H9 (cell line): ENCODE data around the gene PVALB. TPM values are rescaled to one million over a fixed set of nuclear protein-coding genes. Genes with fewer than 3 reads are reported as not detected.
A peak's percentile ranks its signal among the peaks of the same experiment; 100 is the strongest.

Experiments
- DNase-seq: peaks from one replicate; pipeline ENCODE4 v3.0.0-alpha.2; 2017
- H2AFZ ChIP-seq: one replicate; pipeline ENCODE4 v1.6.1; 2013; ENCODE audit warnings: mild to moderate bottlenecking, low read length, control low read depth, moderate library complexity
- H2AK5ac ChIP-seq: 2 replicates; pipeline ENCODE4 v1.6.1; 2013; ENCODE audit warnings: low read length, control low read depth, mixed read lengths; ENCODE audit not compliant: insufficient read length
- H2BK120ac ChIP-seq: one replicate; pipeline ENCODE4 v1.6.1; 2013; ENCODE audit warnings: low read depth, mild to moderate bottlenecking, low read length, control low read depth, inconsistent platforms; ENCODE audit not compliant: poor library complexity, severe bottlenecking
- H2BK12ac ChIP-seq: 2 replicates; pipeline ENCODE4 v1.6.1; 2013; ENCODE audit warnings: low read length, control low read depth, mixed read lengths, low read depth; ENCODE audit not compliant: insufficient read length
- H2BK15ac ChIP-seq: 2 replicates; pipeline ENCODE4 v1.6.1; 2013; ENCODE audit warnings: low read depth, low read length, control low read depth
- H2BK20ac ChIP-seq: one replicate; pipeline ENCODE4 v1.6.1; 2013; ENCODE audit warnings: low read depth, mild to moderate bottlenecking, low read length, control low read depth, inconsistent platforms; ENCODE audit not compliant: poor library complexity, severe bottlenecking
- H2BK5ac ChIP-seq: 2 replicates; pipeline ENCODE4 v1.6.1; 2013; ENCODE audit warnings: low read length, control low read depth, mixed read lengths; ENCODE audit not compliant: insufficient read length
- H3K14ac ChIP-seq: 2 replicates; pipeline ENCODE4 v1.6.1; 2013; ENCODE audit warnings: low read length, control low read depth; ENCODE audit not compliant: insufficient read depth
- H3K18ac ChIP-seq: 2 replicates; pipeline ENCODE4 v1.6.1; 2013; ENCODE audit warnings: low read depth, mild to moderate bottlenecking, mixed read lengths, low read length, control low read depth; ENCODE audit not compliant: insufficient read length
- H3K23ac ChIP-seq: 2 replicates; pipeline ENCODE4 v1.6.1; 2013; ENCODE audit warnings: low read length, control low read depth, mixed read lengths, low read depth; ENCODE audit not compliant: insufficient read length
- H3K23me2 ChIP-seq: 2 replicates; pipeline ENCODE4 v1.6.1; 2013; ENCODE audit warnings: low read depth, mild to moderate bottlenecking, mixed read lengths, low read length, control low read depth; ENCODE audit not compliant: insufficient read length, poor library complexity, severe bottlenecking
- H3K27ac ChIP-seq: 2 replicates; pipeline ENCODE4 v1.5.1; 2013; ENCODE audit warnings: low read length, control low read depth, mixed read lengths, low read depth; ENCODE audit not compliant: insufficient read length
- H3K27me3 ChIP-seq: 2 replicates; pipeline ENCODE4 v1.6.1; 2013; ENCODE audit warnings: low read length, control low read depth, inconsistent platforms; ENCODE audit not compliant: insufficient read depth
- H3K4ac ChIP-seq: 2 replicates; pipeline ENCODE4 v1.6.1; 2013; ENCODE audit warnings: low read depth, mild to moderate bottlenecking, control low read depth, inconsistent platforms, low read length, moderate library complexity
- H3K4me1 ChIP-seq: 2 replicates; pipeline ENCODE4 v1.6.1; 2013; ENCODE audit warnings: low read length, control low read depth, inconsistent platforms; ENCODE audit not compliant: insufficient read depth
- H3K4me2 ChIP-seq: 2 replicates; pipeline ENCODE4 v1.6.1; 2013; ENCODE audit warnings: low read length, control low read depth, mixed read lengths; ENCODE audit not compliant: insufficient read length, insufficient read depth
- H3K56ac ChIP-seq: 2 replicates; pipeline ENCODE4 v1.6.1; 2013; ENCODE audit warnings: low read depth, mild to moderate bottlenecking, mixed read lengths, low read length, control low read depth; ENCODE audit not compliant: insufficient read length
- H3K79me1 ChIP-seq: 2 replicates; pipeline ENCODE4 v1.6.1; 2013; ENCODE audit warnings: low read depth, mild to moderate bottlenecking, moderate library complexity, low read length, control low read depth, inconsistent platforms; ENCODE audit not compliant: insufficient read depth, poor library complexity, severe bottlenecking
- H3K79me2 ChIP-seq: 2 replicates; pipeline ENCODE4 v1.6.1; 2013; ENCODE audit warnings: low read length, control low read depth, inconsistent platforms; ENCODE audit not compliant: insufficient read depth
- H3K9ac ChIP-seq: 2 replicates; pipeline ENCODE4 v1.6.1; 2013; ENCODE audit warnings: low read length, control low read depth, mixed read lengths; ENCODE audit not compliant: insufficient read length; ENCODE audit errors: extremely low read depth
- H3K9me3 ChIP-seq: one replicate; pipeline ENCODE4 v1.6.1; 2013; ENCODE audit warnings: low read depth, low read length, inconsistent platforms; ENCODE audit not compliant: control insufficient read depth
- H3T11ph ChIP-seq: one replicate; pipeline ENCODE4 v1.6.1; 2013; ENCODE audit warnings: mild to moderate bottlenecking, low read length, control low read depth, inconsistent platforms
- H4K20me1 ChIP-seq: one replicate; pipeline ENCODE4 v1.6.1; 2013; ENCODE audit not compliant: control insufficient read depth, insufficient read length, insufficient read depth
- H4K5ac ChIP-seq: 2 replicates; pipeline ENCODE4 v1.6.1; 2013; ENCODE audit warnings: low read depth, mild to moderate bottlenecking, mixed read lengths, low read length, control low read depth; ENCODE audit not compliant: insufficient read length
- H4K8ac ChIP-seq: replicated peaks from 2 replicates; pipeline ENCODE4 v1.6.1; 2013; ENCODE audit warnings: low read length, control low read depth, mixed read lengths, low read depth; ENCODE audit not compliant: insufficient read length
- H4K91ac ChIP-seq: 2 replicates; pipeline ENCODE4 v1.6.1; 2013; ENCODE audit warnings: low read depth, mild to moderate bottlenecking, moderate library complexity, mixed read lengths, low read length, control low read depth; ENCODE audit not compliant: insufficient read length
- H3K27ac Mint-ChIP-seq, 3 experiments: 2 replicates in 2 of 3; 3 replicates in 1 of 3; pipeline ENCODE4 v1.8.0; 2020 to 2021; ENCODE audit warnings: mixed read lengths in 3 of 3, mild to moderate bottlenecking in 1 of 3, moderate library complexity in 1 of 3
- H3K27me3 Mint-ChIP-seq: 2 replicates; pipeline ENCODE4 v1.8.0; 2021; ENCODE audit warnings: low read depth, mild to moderate bottlenecking, moderate library complexity, mixed read lengths
- H3K36me3 Mint-ChIP-seq, 3 experiments: 2 replicates in 2 of 3; 3 replicates in 1 of 3; pipeline ENCODE4 v1.8.0; 2020 to 2021; ENCODE audit warnings: low read depth in 3 of 3, mixed read lengths in 3 of 3; ENCODE audit not compliant: insufficient read depth in 1 of 3
- H3K4me1 Mint-ChIP-seq, 2 experiments: 2 replicates each; pipeline ENCODE4 v1.8.0; 2020; ENCODE audit warnings: mixed read lengths in 2 of 2
- H3K4me3 Mint-ChIP-seq, 2 experiments: 2 replicates in 1 of 2; 3 replicates in 1 of 2; pipeline ENCODE4 v1.8.0; 2020 to 2021; ENCODE audit warnings: mild to moderate bottlenecking in 2 of 2, mixed read lengths in 2 of 2, moderate library complexity in 1 of 2
- H3K9me3 Mint-ChIP-seq, 2 experiments: 2 replicates in 1 of 2; 3 replicates in 1 of 2; pipeline ENCODE4 v1.8.0; 2020; ENCODE audit warnings: mild to moderate bottlenecking in 2 of 2, mixed read lengths in 2 of 2, moderate library complexity in 1 of 2
- CTCF ChIP-seq: fragments of 200-600 bp; sonication (generic); conservative IDR thresholded peaks from 3 replicates; pipeline ENCODE4 v1.8.0; 2021; ENCODE audit warnings: antibody characterized with exemption, mild to moderate bottlenecking
- WGBS: extraction: QIAGEN DNeasy Blood & Tissue Kit; methylation state at CpG from one replicate; pipeline ENCODE4 v1.1.7; 2013; ENCODE audit warnings: missing lambda C conversion rate, low lambda C conversion rate, mixed read lengths; ENCODE audit not compliant: insufficient read length; ENCODE audit errors: extremely low coverage; 5-methylcytosine and 5-hydroxymethylcytosine counted together
- total RNA-seq: library from RNA; stranded (reverse); gene quantifications from 2 replicates; pipeline ENCODE4 v1.2.1, GENCODE V29; 2021

PVALB gene
- total RNA-seq, 1 experiment from 2014 or later: 2.7 TPM

DNA sequence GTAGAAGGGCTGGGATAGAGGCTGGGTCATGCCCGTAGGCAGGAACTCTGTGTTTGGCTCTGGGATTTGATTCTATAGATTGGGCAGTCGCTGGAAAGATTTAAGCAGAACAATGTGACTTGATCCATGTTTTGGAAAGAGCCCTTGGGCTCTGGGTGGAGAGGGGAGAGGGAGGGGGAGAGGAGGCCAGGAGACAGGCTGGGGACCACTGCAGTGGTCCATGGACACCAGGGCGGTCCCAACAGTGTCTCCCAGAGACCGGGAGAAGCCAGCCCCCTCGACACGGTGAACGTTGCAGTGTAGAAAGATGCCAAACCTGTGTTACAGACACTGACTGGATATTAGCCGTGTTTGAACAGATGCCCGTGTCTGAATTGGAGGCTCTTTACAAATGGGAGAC, 19.5 kb downstream of the PVALB start:
- WGBS: no CpG with 5 or more reads among the region's 9 CpGs
- H3K23me2 ChIP-seq: no peaks in the 10 kb centered on the region
- no peak overlapping the region for H3K14ac ChIP-seq
- no peak overlapping the region for H3T11ph ChIP-seq
- H3K79me1 ChIP-seq: no peaks in the 10 kb centered on the region
- H2BK120ac ChIP-seq: no peak overlapping the region
- no peak for TF ChIP-seq CTCF
- H4K8ac ChIP-seq: no peak overlapping the region
- H3K4me1 Mint-ChIP-seq: peaks cover 45 to 46% of the 10 kb centered on the region in 2 experiments
- no peak overlapping the region for H2BK5ac ChIP-seq
- H2BK15ac ChIP-seq: no peak overlapping the region
- no peak overlapping the region for H3K23ac ChIP-seq
- no peaks in the 10 kb centered on the region for H3K79me2 ChIP-seq
- H3K27ac Mint-ChIP-seq: peak overlapping the region in 2 of 3 experiments; percentile 6 to 34; a peak in 1 of 7 replicates
- no peak overlapping the region for H4K91ac ChIP-seq
- H4K5ac ChIP-seq: no peak overlapping the region
- H2BK12ac ChIP-seq: no peak overlapping the region
- no peak overlapping the region for H3K56ac ChIP-seq
- H3K18ac ChIP-seq: no peak overlapping the region
- no peaks in the 10 kb centered on the region for H3K9me3 ChIP-seq
- H3K4me2 ChIP-seq: no peak overlapping the region
- no peaks in the 10 kb centered on the region for H3K36me3 Mint-ChIP-seq
- H4K20me1 ChIP-seq: no peaks in the 10 kb centered on the region
- H3K4me3 Mint-ChIP-seq: peak overlapping the region in 1 of 2 experiments; percentile 16; a peak in 1 of 5 replicates
- H3K9me3 Mint-ChIP-seq: peaks cover 0 to 3% of the 10 kb centered on the region in 2 experiments; a peak in 2 of 5 replicates
- H3K27me3 Mint-ChIP-seq: peaks cover 13% of the 10 kb centered on the region
- no peak overlapping the region for H3K27ac ChIP-seq
- H3K4ac ChIP-seq: no peak overlapping the region
- no peak for DNase-seq
- peaks cover 15% of the 10 kb centered on the region; the same call in 1 of the 2 replicates for H3K4me1 ChIP-seq
- H3K9ac ChIP-seq: no peak overlapping the region
- no peak overlapping the region for H2AK5ac ChIP-seq
- no peak overlapping the region for H2BK20ac ChIP-seq
- no peaks in the 10 kb centered on the region for H3K27me3 ChIP-seq
- H2AFZ ChIP-seq: no peak overlapping the region
